Left lung (tissue), 10 donors: ENCODE results near the gene CDK5RAP3. TPM values are rescaled to one million over a fixed set of nuclear protein-coding genes. Genes with fewer than 3 reads are reported as not detected.
A peak's percentile ranks its signal among the peaks of the same experiment; 100 is the strongest.

Source experiments
- ATAC-seq: fragments of 200-7000 bp; cut with Tn5 transposase; one replicate; pipeline ENCODE4 v1.9.1; 2020; ENCODE audit warnings: moderate library complexity
- DNase-seq, 4 donors: peaks; one replicate each; pipeline ENCODE4 v3.0.0-alpha.2; 2013 to 2020
- H3K27ac ChIP-seq, 2 donors: fragments of 200-600 bp; sonication (generic) in 1 of 2; one replicate each; pipeline versions ENCODE4 v1.5.0 to v1.8.0; 2020 to 2021
- H3K27me3 ChIP-seq, 2 donors: fragments of 200-600 bp; sonication (generic) in 1 of 2; one replicate each; pipeline versions ENCODE4 v1.5.0 to v1.8.0; 2020 to 2021
- H3K36me3 ChIP-seq, 2 donors: fragments of 200-600 bp; sonication (generic) in 1 of 2; one replicate each; pipeline versions ENCODE4 v1.5.0 to v1.8.0; 2020 to 2021
- H3K4me1 ChIP-seq, 2 donors: fragments of 200-600 bp; one replicate each; pipeline ENCODE4 v1.8.0; 2021
- H3K4me3 ChIP-seq, 2 donors: fragments of 200-600 bp; sonication (generic) in 1 of 2; one replicate each; pipeline versions ENCODE4 v1.5.0 to v1.8.0; 2020 to 2021; ENCODE audit warnings: mild to moderate bottlenecking in 1 of 2
- H3K9me3 ChIP-seq, 2 donors: fragments of 200-600 bp; sonication (generic) in 1 of 2; one replicate each; pipeline versions ENCODE4 v1.5.0 to v1.8.0; 2020 to 2021
- CTCF ChIP-seq, 2 donors: fragments of 200-600 bp; sonication (generic) in 1 of 2; IDR thresholded peaks; one replicate each; pipeline versions ENCODE4 v1.5.0 to v1.8.0; 2021; ENCODE audit warnings: antibody characterized with exemption in 2 of 2
- intact Hi-C, 2 donors: fragments of 100-400 bp; cut with DNase I; formaldehyde crosslinking; loops; one replicate each; pipeline versions ENCODE4 v1.11.2 to v1.14.2; 2022
- polyA plus RNA-seq, 6 donors: library from polyadenylated mRNA; unstranded; fragments of 120-200 nt; gene quantifications; one replicate each; pipeline ENCODE4 v1.2.1, GENCODE V29; 2013; ENCODE audit not compliant: insufficient read length in 6 of 6
- total RNA-seq, 2 donors: library from RNA; stranded (reverse); fragmentation: NEBNext Ultra II Directional; extraction: Animal tissue kit (Norgen Biotek cat#: 25700); gene quantifications; one replicate each; pipeline ENCODE4 v1.2.1, GENCODE V29; 2021
- donor health status: DM: no; HTN: yes; CAD: no.
- donor health status: DM: no; HTN: no; CAD: no.

The CDK5RAP3 gene
- total and polyA plus RNA-seq, 8 donors = 136 to 182 (median 159) TPM

GRCh38 chr17:47942096-47942510 is 28.8 kb upstream of the CDK5RAP3 start:
- Histone ChIP-seq H3K4me1 (peaks cover 8 to 57% of the 10 kb centered on the region in 2 donors), H3K27me3 (no peaks in the 10 kb centered on the region), H3K27ac (peak overlapping the region; percentile 53 to 85), H3K4me3 (peak overlapping the region; percentile 87 to 93), H3K9me3 (no peaks in the 10 kb centered on the region), H3K36me3 (peaks cover 0 to 20% of the 10 kb centered on the region in 2 donors)
- DNase-seq (no peak), ATAC-seq (no peak)
- intact Hi-C loops = loop anchor here in 1 of 2 donors (10.0 kb wide), 1 partner anchor 73 kb away; no protein-coding TSS in a partner anchor
- TF ChIP-seq CTCF (IDR thresholded peaks at IDR 0.05) = no peak

- peaks cover 0 to 20% of the 10 kb centered on the region in 2 donors for H3K36me3 ChIP-seq
- H3K27me3 ChIP-seq = no peaks in the 10 kb centered on the region
- H3K4me1 ChIP-seq = peaks cover 8 to 59% of the 10 kb centered on the region in 2 donors
- ATAC-seq (no peak), DNase-seq (no peak)
- no peak for TF ChIP-seq CTCF (IDR thresholded peaks at IDR 0.05)
- intact Hi-C loops = loop anchor here in 1 of 2 donors (10.0 kb wide), 1 partner anchor 72 kb away; no protein-coding TSS in a partner anchor
- H3K9me3 ChIP-seq = no peaks in the 10 kb centered on the region
- no peak overlapping the region for H3K27ac ChIP-seq
- H3K4me3 ChIP-seq = peak overlapping the region in 1 of 2 donors; percentile 87
These were observed 28.3 kb upstream of the CDK5RAP3 start for GRCh38 chr17:47942568-47942967.

GRCh38 chr17:47945080-47945479 is 25.8 kb upstream of the CDK5RAP3 start:
- TF ChIP-seq CTCF (IDR thresholded peaks at IDR 0.05) = no peak
- ATAC-seq (no peak), DNase-seq (no peak)
- no peaks in the 10 kb centered on the region for H3K27me3 ChIP-seq
- no peaks in the 10 kb centered on the region for H3K9me3 ChIP-seq
- peaks cover 0 to 32% of the 10 kb centered on the region in 2 donors for H3K36me3 ChIP-seq
- peaks cover 20 to 79% of the 10 kb centered on the region in 2 donors for H3K4me1 ChIP-seq
- no peak overlapping the region for H3K4me3 ChIP-seq
- intact Hi-C loops = loop anchor here in 1 of 2 donors (10.0 kb wide), 1 partner anchor 70 kb away; no protein-coding TSS in a partner anchor
- H3K27ac ChIP-seq = peak overlapping the region in 1 of 2 donors; percentile 51

- peak overlapping the region in 1 of 2 donors; percentile 51 for H3K27ac ChIP-seq
- TF ChIP-seq CTCF (IDR thresholded peaks at IDR 0.05) = no peak
- DNase-seq = no peak
- peaks cover 25 to 79% of the 10 kb centered on the region in 2 donors for H3K4me1 ChIP-seq
- H3K27me3 ChIP-seq = no peaks in the 10 kb centered on the region
- intact Hi-C loops = loop anchor here in 1 of 2 donors (10.0 kb wide), 1 partner anchor 69 kb away; no protein-coding TSS in a partner anchor
- peaks cover 0 to 36% of the 10 kb centered on the region in 2 donors for H3K36me3 ChIP-seq
- no peaks in the 10 kb centered on the region for H3K9me3 ChIP-seq
- no peak for ATAC-seq
- H3K4me3 ChIP-seq = no peak overlapping the region
These were observed 25.1 kb upstream of the CDK5RAP3 start for GRCh38 chr17:47945529-47946508.

- intact Hi-C loops = loop anchor here in 1 of 2 donors (10.0 kb wide), 1 partner anchor 68 kb away; no protein-coding TSS in a partner anchor
- no peaks in the 10 kb centered on the region for H3K27me3 ChIP-seq
- H3K27ac ChIP-seq = peak overlapping the region in 1 of 2 donors; percentile 51
- no peak for TF ChIP-seq CTCF (IDR thresholded peaks at IDR 0.05)
- H3K4me1 ChIP-seq = peaks cover 25 to 81% of the 10 kb centered on the region in 2 donors
- H3K4me3 ChIP-seq = no peak overlapping the region
- peaks cover 0 to 43% of the 10 kb centered on the region in 2 donors for H3K36me3 ChIP-seq
- H3K9me3 ChIP-seq = no peaks in the 10 kb centered on the region
- DNase-seq (no peak), ATAC-seq (no peak)
These were observed 24.4 kb upstream of the CDK5RAP3 start for GRCh38 chr17:47946516-47946915.
